GM13976 (cell line): ENCODE measurements around the gene LRP3.

ENCODE experiments used
- DNase-seq: peaks from one replicate; pipeline ENCODE4 v3.0.0; 2012; ENCODE audit warnings: low spot score
- in situ Hi-C: fragments of 300-500 bp; cut with MboI; formaldehyde crosslinking; loops from one replicate; pipeline ENCODE4 v1.12.0; 2022; ENCODE audit warnings: low sequenced_read_pairs, mixed read lengths, inconsistent platforms; ENCODE audit not compliant: unreplicated experiment
- TF ChIP-seq, protein P1 (sequence below): IDR thresholded peaks from 2 replicates; pipeline ENCODE4 v1.5.1; 2012; ENCODE audit warnings: borderline replicate concordance, mild to moderate bottlenecking; ENCODE audit not compliant: insufficient read depth; ENCODE audit errors: extremely low read depth, missing control alignments, control extremely low read depth

The LRP3 gene

GRCh38 chr19:33167438-33167837 lies 26.7 kb upstream of the LRP3 start:
- no peak for DNase-seq
- in situ Hi-C loops, result no loop called here
- TF ChIP-seq, protein P1, sequence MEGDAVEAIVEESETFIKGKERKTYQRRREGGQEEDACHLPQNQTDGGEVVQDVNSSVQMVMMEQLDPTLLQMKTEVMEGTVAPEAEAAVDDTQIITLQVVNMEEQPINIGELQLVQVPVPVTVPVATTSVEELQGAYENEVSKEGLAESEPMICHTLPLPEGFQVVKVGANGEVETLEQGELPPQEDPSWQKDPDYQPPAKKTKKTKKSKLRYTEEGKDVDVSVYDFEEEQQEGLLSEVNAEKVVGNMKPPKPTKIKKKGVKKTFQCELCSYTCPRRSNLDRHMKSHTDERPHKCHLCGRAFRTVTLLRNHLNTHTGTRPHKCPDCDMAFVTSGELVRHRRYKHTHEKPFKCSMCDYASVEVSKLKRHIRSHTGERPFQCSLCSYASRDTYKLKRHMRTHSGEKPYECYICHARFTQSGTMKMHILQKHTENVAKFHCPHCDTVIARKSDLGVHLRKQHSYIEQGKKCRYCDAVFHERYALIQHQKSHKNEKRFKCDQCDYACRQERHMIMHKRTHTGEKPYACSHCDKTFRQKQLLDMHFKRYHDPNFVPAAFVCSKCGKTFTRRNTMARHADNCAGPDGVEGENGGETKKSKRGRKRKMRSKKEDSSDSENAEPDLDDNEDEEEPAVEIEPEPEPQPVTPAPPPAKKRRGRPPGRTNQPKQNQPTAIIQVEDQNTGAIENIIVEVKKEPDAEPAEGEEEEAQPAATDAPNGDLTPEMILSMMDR, result no peak

GRCh38 chr19:33168528-33168927 lies 25.6 kb upstream of the LRP3 start:
- in situ Hi-C loops, result no loop called here
- TF ChIP-seq, protein P1, result no peak
- no peak for DNase-seq

DNA sequence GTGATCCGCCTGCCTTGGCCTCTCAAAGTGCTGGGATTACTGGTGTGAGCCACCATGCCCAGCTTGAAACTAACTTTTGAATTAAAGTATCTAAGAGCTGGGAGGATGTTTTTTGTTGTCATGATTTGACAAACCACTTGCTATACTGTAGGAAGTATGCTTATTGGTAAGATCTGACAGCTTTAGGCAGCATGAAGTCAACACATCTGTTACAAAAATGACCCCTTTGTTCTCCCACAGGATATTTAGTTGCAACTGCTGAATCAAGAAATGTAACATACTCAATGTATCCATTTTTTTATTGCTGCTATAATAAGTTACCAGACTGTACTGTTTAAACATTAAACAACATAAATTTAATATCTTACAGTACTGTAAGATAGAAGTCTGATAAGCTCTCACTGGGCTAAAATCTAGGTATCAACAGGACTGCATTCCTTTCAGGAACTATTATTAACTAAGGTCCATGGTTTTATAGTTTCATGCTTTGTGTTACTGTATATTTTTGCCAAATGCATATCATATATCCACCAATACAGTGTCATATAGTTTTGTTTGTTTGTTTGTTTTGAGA lies 22.8 kb upstream of the LRP3 start:
- in situ Hi-C loops, result no loop called here
- TF ChIP-seq, protein P1, result no peak
- DNase-seq, result no peak

DNA sequence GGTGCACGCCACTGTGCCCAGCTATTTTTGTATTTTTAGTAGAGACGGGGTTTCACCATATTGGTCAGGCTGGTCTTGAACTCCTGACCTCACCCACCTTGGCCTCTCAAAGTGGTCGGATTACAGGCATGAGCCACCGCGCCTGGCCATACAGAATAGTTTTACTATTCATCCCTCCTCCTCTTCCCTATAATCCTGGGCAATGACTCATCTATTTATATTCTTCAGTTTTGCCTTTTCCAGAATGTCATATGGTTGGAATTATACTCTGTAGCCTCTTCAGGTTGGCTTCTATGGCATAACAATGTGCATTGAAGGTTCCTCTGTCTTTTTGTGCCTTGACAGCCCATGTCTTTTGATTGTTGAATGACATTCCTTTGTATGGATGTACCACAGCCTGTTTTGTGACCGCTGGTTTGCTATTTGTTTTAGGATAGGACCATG lies 22.2 kb upstream of the LRP3 start:
- no peak for DNase-seq
- in situ Hi-C loops, result no loop called here
- TF ChIP-seq, protein P1, result no peak

DNA sequence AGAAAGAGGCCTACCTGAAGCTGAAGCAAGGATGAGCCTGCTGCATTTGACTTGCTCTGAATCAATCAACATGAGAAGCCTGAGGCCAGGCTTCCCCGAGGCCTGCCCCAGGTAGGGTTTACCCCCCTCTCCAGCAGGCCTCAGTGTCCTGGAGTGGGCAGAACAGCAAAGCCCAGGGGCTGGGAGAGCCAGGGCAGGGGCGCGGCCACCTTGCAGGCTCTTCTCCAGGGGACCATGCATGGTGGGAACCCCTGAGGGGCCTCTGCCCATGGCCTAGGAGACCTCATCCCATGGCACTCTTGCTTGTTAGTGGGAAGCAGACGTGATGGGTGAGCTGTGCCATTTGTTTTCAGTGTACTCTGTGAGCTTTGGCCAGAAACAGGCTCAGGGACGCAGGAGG lies 19.9 kb upstream of the LRP3 start:
- in situ Hi-C loops, result no loop called here
- DNase-seq, result no peak
- TF ChIP-seq, protein P1, result no peak

DNA sequence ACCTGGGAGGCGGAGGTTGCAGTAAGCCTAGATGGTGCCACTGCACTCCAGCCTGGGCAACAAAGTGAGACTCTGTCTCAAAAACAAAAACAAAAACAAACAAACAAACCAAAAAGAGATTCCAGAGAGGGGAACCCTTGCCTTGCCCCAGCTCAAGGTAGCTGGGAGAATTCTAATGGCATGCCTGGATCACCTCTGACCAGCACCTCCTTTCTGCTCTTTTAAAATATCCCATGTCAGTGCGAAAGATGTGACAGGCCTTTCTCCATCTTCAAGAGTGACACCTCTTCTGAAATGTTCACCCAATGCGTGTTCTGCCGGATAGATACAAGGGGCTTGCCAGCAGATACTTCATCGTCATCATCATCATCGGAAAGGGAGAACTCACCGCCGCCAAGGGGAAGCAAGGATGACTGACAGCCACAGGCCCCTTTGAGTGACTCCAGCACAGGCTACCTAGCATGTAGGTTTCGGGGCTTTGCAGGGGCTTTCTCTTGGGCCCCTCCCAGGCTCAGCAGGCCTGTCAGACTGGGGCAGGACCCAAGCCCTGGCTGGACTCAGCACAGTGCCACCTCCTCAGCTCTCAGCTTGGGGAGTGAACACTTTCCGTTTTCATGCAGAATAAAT lies 18.9 kb upstream of the LRP3 start:
- TF ChIP-seq, protein P1, result no peak
- no peak for DNase-seq
- in situ Hi-C loops, result no loop called here
